ENCODE results near the gene ZDHHC11.
"Not testable (repeated sequence)": the region's sequence is repeated elsewhere in the genome, so short reads cannot be mapped to it uniquely, and the experiment has no call there.

ZDHHC11 gene

GRCh38 chr5:819078-819477, 31.7 kb downstream of the ZDHHC11 start:
- no peak overlapping the region for H3K27ac ChIP-seq
- TF ChIP-seq CTCF (conservative IDR thresholded peaks at IDR 0.05) (no peak), ZFX (IDR thresholded peaks at IDR 0.05) (no peak)

- TF ChIP-seq CTCF (conservative IDR thresholded peaks at IDR 0.05) (no peak), ZFX (IDR thresholded peaks at IDR 0.05) (no peak)
- H3K27ac ChIP-seq, result no peak overlapping the region
Measured at GRCh38 chr5:816176-816575, 34.6 kb downstream of the ZDHHC11 start.

- no peak overlapping the region for H3K27ac ChIP-seq
- TF ChIP-seq ZFX (IDR thresholded peaks at IDR 0.05) (no peak), CTCF (conservative IDR thresholded peaks at IDR 0.05) (no peak)
Measured at GRCh38 chr5:815449-815848, 35.3 kb downstream of the ZDHHC11 start.

GRCh38 chr5:813575-813974, 37.2 kb downstream of the ZDHHC11 start:
- not testable (repeated sequence) for H3K27ac ChIP-seq

GRCh38 chr5:811384-811783, 39.4 kb downstream of the ZDHHC11 start:
- H3K27ac ChIP-seq, result not testable (repeated sequence)

GRCh38 chr5:807719-808514, 42.9 kb downstream of the ZDHHC11 start:
- not testable (repeated sequence) for H3K27ac ChIP-seq

GRCh38 chr5:801472-801871, 49.3 kb downstream of the ZDHHC11 start:
- H3K27ac ChIP-seq, result peak overlapping the region; percentile 27; the same call in 1 of the 2 replicates
- TF ChIP-seq ZFX (IDR thresholded peaks at IDR 0.05), result no peak

- peak overlapping the region; percentile 27; the same call in 1 of the 2 replicates for H3K27ac ChIP-seq
Measured at GRCh38 chr5:801055-801454, 49.7 kb downstream of the ZDHHC11 start.

GRCh38 chr5:798505-799138, 52.2 kb downstream of the ZDHHC11 start:
- not testable (repeated sequence) for H3K27ac ChIP-seq

- H3K27ac ChIP-seq, result not testable (repeated sequence)
Measured at GRCh38 chr5:797986-798385, 52.8 kb downstream of the ZDHHC11 start.

GRCh38 chr5:795873-796272, 54.9 kb downstream of the ZDHHC11 start:
- not testable (repeated sequence) for H3K27ac ChIP-seq

GRCh38 chr5:794948-795347, 55.8 kb downstream of the ZDHHC11 start:
- not testable (repeated sequence) for H3K27ac ChIP-seq

GRCh38 chr5:788703-789102, 62.1 kb downstream of the ZDHHC11 start:
- not testable (repeated sequence) for H3K27ac ChIP-seq

GRCh38 chr5:787857-788233, 62.9 kb downstream of the ZDHHC11 start:
- H3K27ac ChIP-seq, result not testable (repeated sequence)

GRCh38 chr5:787224-787856, 63.4 kb downstream of the ZDHHC11 start:
- H3K27ac ChIP-seq, result not testable (repeated sequence)

- H3K27ac ChIP-seq, result peak overlapping the region; percentile 78
Measured at GRCh38 chr5:785181-785705, 65.5 kb downstream of the ZDHHC11 start.

Data from C4-2B (cell line).